HG03064 (cell line): Measurements from ENCODE around the gene SCUBE1.

ENCODE experiments used
- ATAC-seq: cut with Tn5 transposase; IDR thresholded peaks from one replicate; pipeline ENCODE4 v1.9.1; 2021; ENCODE audit warnings: low read depth; ENCODE audit not compliant: unreplicated experiment

SCUBE1 gene

DNA sequence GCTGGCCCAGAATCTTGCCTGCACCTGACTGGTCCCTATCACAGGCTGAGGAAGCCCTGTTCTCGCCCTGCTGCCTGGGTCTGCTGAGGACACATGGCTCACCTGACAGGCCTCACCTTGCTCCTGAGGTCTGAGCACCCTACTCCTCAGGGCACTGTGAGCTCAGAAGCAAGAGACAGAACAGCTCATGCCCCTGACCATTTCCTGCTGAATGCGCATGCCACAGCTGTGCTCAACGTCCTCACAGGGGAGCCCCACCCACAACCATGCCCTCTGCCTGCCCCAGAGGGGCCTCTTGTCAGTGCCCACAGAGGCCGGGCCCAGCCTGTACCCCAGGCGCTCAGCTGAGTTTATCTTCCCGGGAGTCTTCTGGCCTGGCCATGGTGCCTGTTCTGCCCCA lies 194.6 kb downstream of the SCUBE1 start:
- ATAC-seq, result no peak

DNA sequence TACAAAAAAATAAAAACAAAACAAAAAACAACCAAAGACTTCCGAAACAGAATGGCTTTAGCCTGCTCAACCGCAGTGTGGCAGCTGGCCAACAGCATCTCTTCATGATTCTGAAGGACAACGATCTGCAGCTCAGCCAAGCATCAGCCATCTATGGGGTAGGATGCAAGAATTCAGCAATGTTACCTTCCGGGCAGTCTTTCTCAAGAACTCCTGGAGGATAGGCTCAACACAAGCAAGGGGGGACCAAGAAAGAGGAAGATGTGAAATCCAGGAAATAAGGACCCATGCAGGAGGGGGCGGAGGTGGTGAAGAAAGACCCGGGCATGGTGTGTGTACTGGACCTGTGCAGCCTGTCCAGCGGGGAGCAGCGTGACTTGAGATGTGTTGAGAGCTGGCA lies 195.4 kb downstream of the SCUBE1 start:
- no peak for ATAC-seq
